ENCODE results near the gene LIPT2. TPM values are rescaled to one million over a fixed set of nuclear protein-coding genes. Genes with fewer than 3 reads are reported as not detected.

Gene LIPT2
- total RNA-seq, 8 experiments from 2014 or later, result 1.5 to 4.6 (median 2.3) TPM

Other genes with a start within 250 kb of the LIPT2 start
- 1 to 10 TPM in 3 of 8 experiments, under 1 TPM in 5; 0.25 to 3.5 (median 0.78) TPM for gene P4HA3, start 182.1 kb downstream of the LIPT2 start, total RNA-seq
- gene PGM2L1, start 95.3 kb downstream of the LIPT2 start, total RNA-seq, result 10 to 100 TPM in 6 of 8 experiments, 1 to 10 TPM in 2; 1.4 to 82.5 (median 40.4) TPM
- 1 to 10 TPM in 2 of 8 experiments, under 1 TPM in 4, not detected in 2; 0.24 to 1.8 (median 0.67) TPM for gene KCNE3, start 26.2 kb downstream of the LIPT2 start, total RNA-seq
- gene POLD3, start 98.9 kb upstream of the LIPT2 start, total RNA-seq, result 10 to 100 TPM in 7 of 8 experiments, 1 to 10 TPM in 1; 8.6 to 26.5 (median 15.5) TPM
- gene CHRDL2, start 237.7 kb upstream of the LIPT2 start, total RNA-seq, result under 1 TPM in 5 of 8 experiments, not detected in 3; 0.17 to 0.87 (median 0.38) TPM